Nephron progenitor cell (in vitro differentiated cells): Measurements from ENCODE around the gene HOXB7.

ENCODE experiments used
- DNase-seq: peaks from one replicate; pipeline ENCODE4 v3.0.0; 2021
- H3K27ac Mint-ChIP-seq: 2 replicates; pipeline ENCODE4 v1.8.0; 2021; ENCODE audit warnings: mild to moderate bottlenecking, moderate library complexity, mixed read lengths
- H3K27me3 Mint-ChIP-seq: 2 replicates; pipeline ENCODE4 v1.8.0; 2021; ENCODE audit warnings: mild to moderate bottlenecking, low read depth, mixed read lengths; ENCODE audit not compliant: poor library complexity
- H3K36me3 Mint-ChIP-seq: 2 replicates; pipeline ENCODE4 v1.8.0; 2021; ENCODE audit warnings: low read depth, mixed read lengths
- H3K4me1 Mint-ChIP-seq: 2 replicates; pipeline ENCODE4 v1.8.0; 2021; ENCODE audit warnings: mixed read lengths
- H3K4me3 Mint-ChIP-seq: 2 replicates; pipeline ENCODE4 v1.8.0; 2021; ENCODE audit warnings: mild to moderate bottlenecking, moderate library complexity, mixed read lengths
- H3K9me3 Mint-ChIP-seq: 2 replicates; pipeline ENCODE4 v1.8.0; 2021; ENCODE audit warnings: mild to moderate bottlenecking, moderate library complexity, mixed read lengths
- CTCF ChIP-seq: fragments of 200-600 bp; sonication (generic); IDR thresholded peaks from 2 replicates; pipeline ENCODE4 v1.5.0; 2021; ENCODE audit warnings: antibody characterized with exemption

Gene HOXB7

GRCh38 chr17:48615963-48616716 is 5.3 kb upstream of the HOXB7 start:
- Mint-ChIP-seq H3K36me3 (peaks cover 31% of the 10 kb centered on the region), H3K4me3 (peak overlapping the region; percentile 99), H3K4me1 (peaks cover 52% of the 10 kb centered on the region), H3K9me3 (no peaks in the 10 kb centered on the region), H3K27ac (peak overlapping the region; percentile 100), H3K27me3 (peaks cover 6% of the 10 kb centered on the region)
- no peak for TF ChIP-seq CTCF
- no peak for DNase-seq

GRCh38 chr17:48615047-48615962 is 4.5 kb upstream of the HOXB7 start, which contains the start of gene HOXB8:
TSS of gene HOXB8 (minus strand) at chr17:48615292. CDS start at chr17:48614704, 588 bp downstream.
- H3K4me1 Mint-ChIP-seq, result peaks cover 48% of the 10 kb centered on the region

GRCh38 chr17:48613862-48614694 is 3.3 kb upstream of the HOXB7 start:
- TF ChIP-seq CTCF, result no peak
- H3K27me3 Mint-ChIP-seq, result peaks cover 9% of the 10 kb centered on the region
- peak; percentile 61 for DNase-seq
- peaks cover 26% of the 10 kb centered on the region for H3K36me3 Mint-ChIP-seq
- H3K9me3 Mint-ChIP-seq, result no peaks in the 10 kb centered on the region
- H3K4me1 Mint-ChIP-seq, result peaks cover 49% of the 10 kb centered on the region
- H3K4me3 Mint-ChIP-seq, result peak overlapping the region; percentile 99
- peak overlapping the region; percentile 100 for H3K27ac Mint-ChIP-seq

More at GRCh38 chr17:48615047-48615962, 4.5 kb upstream of the HOXB7 start, which contains the start of gene HOXB8:
- Mint-ChIP-seq H3K36me3 (peaks cover 26% of the 10 kb centered on the region), H3K4me3 (peak within 1 kb of the TSS; percentile 99), H3K9me3 (no peaks in the 10 kb centered on the region), H3K27ac (peak within 1 kb of the TSS; percentile 100), H3K27me3 (peaks cover 9% of the 10 kb centered on the region)
- TF ChIP-seq CTCF, result no peak
- DNase-seq, result peak; percentile 53

GRCh38 chr17:48612854-48613691 is 2.3 kb upstream of the HOXB7 start:
- H3K4me1 Mint-ChIP-seq, result peaks cover 48% of the 10 kb centered on the region
- peak; percentile 56 for DNase-seq
- H3K27ac Mint-ChIP-seq, result peak overlapping the region; percentile 100
- H3K9me3 Mint-ChIP-seq, result no peaks in the 10 kb centered on the region
- no peak for TF ChIP-seq CTCF
- H3K36me3 Mint-ChIP-seq, result peaks cover 26% of the 10 kb centered on the region
- H3K4me3 Mint-ChIP-seq, result peak overlapping the region; percentile 99
- H3K27me3 Mint-ChIP-seq, result peaks cover 9% of the 10 kb centered on the region

DNA sequence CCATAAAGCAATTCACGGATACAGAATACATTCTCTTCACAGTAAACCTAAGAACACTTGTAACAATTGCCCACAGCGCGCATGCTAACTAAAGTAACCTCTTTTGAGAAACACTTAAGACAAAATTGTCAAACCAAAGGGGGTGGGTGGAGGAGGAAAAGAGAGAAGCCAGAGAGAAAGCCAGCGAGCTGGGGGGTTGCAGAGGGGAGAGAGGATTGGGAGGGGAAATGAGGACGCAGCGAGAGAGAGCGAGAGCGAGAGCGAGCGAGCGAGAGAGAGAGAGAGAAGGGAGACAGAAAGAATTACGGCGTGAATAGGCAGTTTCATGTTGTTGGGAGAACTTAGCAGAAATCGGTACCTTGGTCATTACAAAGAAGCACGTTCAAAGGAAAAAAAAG is 1.6 kb upstream of the HOXB7 start:
- Mint-ChIP-seq H3K9me3 (no peaks in the 10 kb centered on the region), H3K27me3 (peaks cover 9% of the 10 kb centered on the region), H3K4me3 (peak overlapping the region; percentile 99), H3K27ac (peak overlapping the region; percentile 100), H3K4me1 (peaks cover 50% of the 10 kb centered on the region), H3K36me3 (peaks cover 30% of the 10 kb centered on the region)
- TF ChIP-seq CTCF, result no peak
- DNase-seq, result no peak
